HepG2 (cell line): ENCODE results near the gene C16orf89. TPM values are rescaled to one million over a fixed set of nuclear protein-coding genes. Genes with fewer than 3 reads are reported as not detected.
"Not testable (repeated sequence)": the region's sequence is repeated elsewhere in the genome, so short reads cannot be mapped to it uniquely, and the experiment has no call there.

Experiments used
- ATAC-seq: fragments of 200-7000 bp; cut with Tn5 transposase; 3 replicates; pipeline ENCODE4 v1.9.1; 2020; ENCODE audit warnings: mild to moderate bottlenecking, moderate library complexity
- BruUV-seq: library from RNA; stranded (reverse); fragments of 400-500 nt; replicated peaks from 2 replicates; lab custom pipeline; 2021; lab: Mats Ljungman, UMichigan
- CTCF ChIA-PET: fragments of 300-600 bp; formaldehyde crosslinking; extraction: SDS; loops from one replicate; lab custom pipeline; 2021; ENCODE audit warnings: low total read pairs, inconsistent platforms, low intra/inter-chr PET ratio; lab: Yijun Ruan, JAX
- POLR2A ChIA-PET: fragments of 350-600 bp; sonication (Branson Sonifier 250); formaldehyde crosslinking; loops from one replicate; lab custom pipeline; 2020; ENCODE audit warnings: antibody characterized with exemption, inconsistent platforms; lab: Yijun Ruan, JAX
- DNase-seq: peaks from one replicate; pipeline ENCODE4 v3.0.0-alpha.2; 2015; ENCODE audit warnings: low spot score
- FAIRE-seq: peaks from 3 replicates; lab custom pipeline; 2011; peaks lifted over from hg19 to GRCh38; lab: Jason Lieb, UNC
- H2AFZ ChIP-seq: one replicate; pipeline ENCODE4 v1.6.1; 2011; ENCODE audit warnings: low read length, inconsistent platforms
- H3K27ac ChIP-seq: fragments of 300-600 bp; 3 replicates; pipeline ENCODE4 v1.8.0; 2011; ENCODE audit warnings: mixed run types, mild to moderate bottlenecking, mixed read lengths, low read length, inconsistent platforms; ENCODE audit not compliant: insufficient read depth; ENCODE audit errors: extremely low read length
- H3K27me3 ChIP-seq, 2 experiments: fragments of 200-600 bp in 1 of 2; 2 replicates in 1 of 2; 3 replicates in 1 of 2; pipeline versions ENCODE4 v1.6.0 to v1.8.0; 2011; ENCODE audit warnings: low read length in 2 of 2, mild to moderate bottlenecking in 2 of 2, moderate library complexity in 2 of 2, inconsistent platforms in 1 of 2; ENCODE audit not compliant: insufficient read depth in 2 of 2, control insufficient read depth in 1 of 2
- H3K36me3 ChIP-seq, 2 experiments: fragments of 200-600 bp in 1 of 2; replicated peaks in 1 of 2; 2 replicates in 1 of 2; 3 replicates in 1 of 2; pipeline versions ENCODE4 v1.5.1 to v1.8.0; 2011; ENCODE audit warnings: low read length in 2 of 2, inconsistent platforms in 1 of 2; ENCODE audit not compliant: insufficient read depth in 2 of 2, control insufficient read depth in 1 of 2
- H3K4me1 ChIP-seq: 2 replicates; pipeline ENCODE4 v1.5.1; 2012; ENCODE audit warnings: low read length, inconsistent platforms; ENCODE audit not compliant: insufficient read depth
- H3K4me2 ChIP-seq: 2 replicates; pipeline ENCODE4 v1.6.0; 2011; ENCODE audit warnings: low read depth, low read length, inconsistent platforms
- H3K4me3 ChIP-seq, 3 experiments: fragments of 200-600 bp in 1 of 3; sonication (generic), shearing (Covaris generic) in 1 of 3; replicated peaks in 1 of 3; 2 replicates each; pipeline ENCODE4 v1.5.1; 2011 to 2016; ENCODE audit warnings: low read length in 3 of 3, inconsistent platforms in 2 of 3, low read depth in 2 of 3, mild to moderate bottlenecking in 2 of 3, control low read depth in 1 of 3, mixed read lengths in 1 of 3; ENCODE audit not compliant: insufficient read depth in 1 of 3
- H3K79me2 ChIP-seq: one replicate; pipeline ENCODE4 v1.6.1; 2011; ENCODE audit warnings: low read length, inconsistent platforms; ENCODE audit not compliant: insufficient read depth
- H3K9ac ChIP-seq: 2 replicates; pipeline ENCODE4 v1.6.0; 2011; ENCODE audit warnings: mild to moderate bottlenecking, low read depth, low read length, inconsistent platforms; ENCODE audit not compliant: insufficient read depth
- H3K9me3 ChIP-seq: 2 replicates; pipeline ENCODE4 v1.5.1; 2012; ENCODE audit warnings: mild to moderate bottlenecking, low read length
- H4K20me1 ChIP-seq: 2 replicates; pipeline ENCODE4 v1.6.0; 2011; ENCODE audit warnings: inconsistent platforms, mild to moderate bottlenecking, low read length, moderate library complexity; ENCODE audit not compliant: insufficient read depth
- AGO1 ChIP-seq: fragments of 200-400 bp; formaldehyde crosslinking; IDR thresholded peaks from 2 replicates; pipeline ENCODE4 v1.6.1; 2017; ENCODE audit warnings: mild to moderate bottlenecking, low read depth, low read length, moderate library complexity; ENCODE audit not compliant: poor library complexity, severe bottlenecking
- NFE2L1 ChIP-seq: sonication (generic); formaldehyde crosslinking; IDR thresholded peaks from 2 replicates; pipeline ENCODE4 v1.4.0; 2020; ENCODE audit warnings: missing genetic modification reagents, mild to moderate bottlenecking, borderline replicate concordance
- ZBTB1 ChIP-seq: sonication (generic); formaldehyde crosslinking; IDR thresholded peaks from 2 replicates; pipeline ENCODE4 v1.4.0; 2020; ENCODE audit warnings: missing genetic modification reagents, borderline replicate concordance
- ZNF225 ChIP-seq: sonication (generic); formaldehyde crosslinking; IDR thresholded peaks from 2 replicates; pipeline ENCODE4 v1.4.0; 2020; ENCODE audit warnings: mild to moderate bottlenecking, missing genetic modification reagents
- ZNF280B ChIP-seq: sonication (generic); formaldehyde crosslinking; IDR thresholded peaks from 2 replicates; pipeline ENCODE4 v1.5.0; 2020; ENCODE audit warnings: missing genetic modification reagents, mild to moderate bottlenecking, borderline replicate concordance
- ZNF407 ChIP-seq: sonication (generic); formaldehyde crosslinking; IDR thresholded peaks from one replicate; pipeline ENCODE4 v1.5.1; 2020; ENCODE audit warnings: mild to moderate bottlenecking, missing genetic modification reagents; ENCODE audit errors: not compliant biosample characterization
- ZNF891 ChIP-seq: sonication (generic); formaldehyde crosslinking; IDR thresholded peaks from 2 replicates; pipeline ENCODE4 v1.5.0; 2020; ENCODE audit warnings: mild to moderate bottlenecking, missing genetic modification reagents
- WGBS: methylation state at CpG from one replicate; pipeline ENCODE4 v1.1.6; 2017; ENCODE audit warnings: low lambda C conversion rate; 5-methylcytosine and 5-hydroxymethylcytosine counted together
- in situ Hi-C: cut with HindIII; loops from 2 replicates; pipeline ENCODE4 v1.10.0; 2017; ENCODE audit warnings: low pct_unique_long_range_greater_than_20kb; ENCODE audit not compliant: extremely low pct_ligation_motif_present
- intact Hi-C: fragments of 100-400 bp; cut with micrococcal nuclease; formaldehyde crosslinking; loops from one replicate; pipeline ENCODE4 v1.10.0; 2022; ENCODE audit not compliant: unreplicated experiment
- polyA plus RNA-seq, 8 experiments: library from polyadenylated mRNA; depleted of rRNA in 3 of 8; stranded (reverse) in 7 of 8; unstranded in 1 of 8; fragments of >200 nt; fragmentation: Illumina TruSeq in 4 of 8; extraction: Trizol in 4 of 8; gene quantifications; 2 replicates each; pipeline versions ENCODE4 v1.2.1 to v1.2.3, GENCODE V29; 2011 to 2016; ENCODE audit warnings: low read depth in 4 of 8, missing spikeins in 1 of 8, mixed read lengths in 1 of 8; ENCODE audit not compliant: insufficient read depth in 1 of 8
- total RNA-seq, 5 experiments: library from RNA; depleted of rRNA; stranded (reverse); fragments of >200 nt; fragmentation: Illumina TruSeq; extraction: Trizol; gene quantifications; 2 replicates each; pipeline ENCODE4 v1.2.3, GENCODE V29; 2016; ENCODE audit warnings: low read depth in 1 of 5
- TF ChIP-seq, protein P1 (sequence below): sonication (generic); formaldehyde crosslinking; IDR thresholded peaks from 2 replicates; pipeline ENCODE4 v1.4.0; 2020; ENCODE audit warnings: mild to moderate bottlenecking, missing genetic modification reagents
- TF ChIP-seq, protein P2 (sequence below): IDR thresholded peaks from 2 replicates; pipeline ENCODE4 v1.6.1; 2016; ENCODE audit warnings: mild to moderate bottlenecking

The C16orf89 gene
- total and polyA plus RNA-seq, 2 of the 13 experiments (the other 11 are each of a cell fraction or from before 2014, with no cell fraction given), result 1.9 to 3.4 TPM

- H3K9me3 ChIP-seq, H3K27me3 ChIP-seq, FAIRE-seq, ATAC-seq, CTCF ChIA-PET, in situ Hi-C loops, H3K79me2 ChIP-seq, H2AFZ ChIP-seq, H4K20me1 ChIP-seq, H3K36me3 ChIP-seq: not testable (repeated sequence)
- intact Hi-C loops, result loop anchor here (2.0 to 5.0 kb wide), 2 partner anchors 62 to 140 kb away; partner anchors contain the start of gene SEC14L5
- POLR2A ChIA-PET, result interaction anchor here (0.7 to 2.0 kb wide), 3 partner anchors 12 to 149 kb away, joined by 3 to 21 read pairs (median 3); partner anchors contain the start of gene SEC14L5
- H3K4me2 ChIP-seq, result peak overlapping the region; percentile 84
- peaks cover 33% of the 10 kb centered on the region for H3K4me1 ChIP-seq
- peak; percentile 48 for DNase-seq
- BruUV-seq, result TSS peak; percentile 79
- H3K27ac ChIP-seq, result peak overlapping the region; percentile 65
- H3K9ac ChIP-seq, result peak overlapping the region; percentile 85
- WGBS, result 0% methylated on average over 8 of the region's 23 CpGs
- H3K4me3 ChIP-seq, result peak overlapping the region; percentile 56 to 82 (median 76)
- TF ChIP-seq, protein P1, sequence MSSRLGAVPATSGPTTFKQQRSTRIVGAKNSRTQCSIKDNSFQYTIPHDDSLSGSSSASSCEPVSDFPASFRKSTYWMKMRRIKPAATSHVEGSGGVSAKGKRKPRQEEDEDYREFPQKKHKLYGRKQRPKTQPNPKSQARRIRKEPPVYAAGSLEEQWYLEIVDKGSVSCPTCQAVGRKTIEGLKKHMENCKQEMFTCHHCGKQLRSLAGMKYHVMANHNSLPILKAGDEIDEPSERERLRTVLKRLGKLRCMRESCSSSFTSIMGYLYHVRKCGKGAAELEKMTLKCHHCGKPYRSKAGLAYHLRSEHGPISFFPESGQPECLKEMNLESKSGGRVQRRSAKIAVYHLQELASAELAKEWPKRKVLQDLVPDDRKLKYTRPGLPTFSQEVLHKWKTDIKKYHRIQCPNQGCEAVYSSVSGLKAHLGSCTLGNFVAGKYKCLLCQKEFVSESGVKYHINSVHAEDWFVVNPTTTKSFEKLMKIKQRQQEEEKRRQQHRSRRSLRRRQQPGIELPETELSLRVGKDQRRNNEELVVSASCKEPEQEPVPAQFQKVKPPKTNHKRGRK (CRISPR knock-in tag), result peak; percentile 70; the same call in 1 of the 2 replicates
- TF ChIP-seq ZBTB1 (CRISPR knock-in tag) (0 out of 2 replicates have a peak, but pooled peaks have one; percentile 21), ZNF407 (peak; percentile 82), ZNF225 (CRISPR knock-in tag) (peak; percentile 84; the same call in 1 of the 2 replicates), NFE2L1 (CRISPR knock-in tag) (peak; percentile 72; the same call in 1 of the 2 replicates), ZNF891 (peak; percentile 75; the same call in 1 of the 2 replicates), ZNF280B (CRISPR knock-in tag) (peak; percentile 66; the same call in 1 of the 2 replicates), AGO1 (peak; percentile 19)
- TF ChIP-seq, protein P2, sequence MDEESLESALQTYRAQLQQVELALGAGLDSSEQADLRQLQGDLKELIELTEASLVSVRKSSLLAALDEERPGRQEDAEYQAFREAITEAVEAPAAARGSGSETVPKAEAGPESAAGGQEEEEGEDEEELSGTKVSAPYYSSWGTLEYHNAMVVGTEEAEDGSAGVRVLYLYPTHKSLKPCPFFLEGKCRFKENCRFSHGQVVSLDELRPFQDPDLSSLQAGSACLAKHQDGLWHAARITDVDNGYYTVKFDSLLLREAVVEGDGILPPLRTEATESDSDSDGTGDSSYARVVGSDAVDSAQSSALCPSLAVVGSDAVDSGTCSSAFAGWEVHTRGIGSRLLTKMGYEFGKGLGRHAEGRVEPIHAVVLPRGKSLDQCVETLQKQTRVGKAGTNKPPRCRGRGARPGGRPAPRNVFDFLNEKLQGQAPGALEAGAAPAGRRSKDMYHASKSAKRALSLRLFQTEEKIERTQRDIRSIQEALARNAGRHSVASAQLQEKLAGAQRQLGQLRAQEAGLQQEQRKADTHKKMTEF (CRISPR knock-in tag), result 0 out of 2 replicates have a peak, but pooled peaks have one; percentile 3
Measured at GRCh38 chr16:5097061-5097469, 31.3 kb upstream of the C16orf89 start.
